ENCODE measurements around the gene KIAA1755. TPM values are rescaled to one million over a fixed set of nuclear protein-coding genes. Genes with fewer than 3 reads are reported as not detected.

KIAA1755 gene
- total RNA-seq, 4 donors from 2014 or later: 0.05 to 0.41 (median 0.38) TPM; not detected in 1

- Histone ChIP-seq H3K27ac (no peak overlapping the region), H3K4me1 (peaks cover 3 to 10% of the 10 kb centered on the region in 2 donors), H3K27me3 (no peaks in the 10 kb centered on the region), H3K4me3 (no peak overlapping the region), H3K9me3 (no peaks in the 10 kb centered on the region), H3K36me3 (no peaks in the 10 kb centered on the region)
- no peak for DNase-seq
- TF ChIP-seq POLR2A (IDR thresholded peaks at IDR 0.05) (no peak), CTCF (IDR thresholded peaks at IDR 0.05 in 4 of 5, conservative IDR thresholded peaks at IDR 0.05 in 1 of 5) (no peak)
- in situ Hi-C loops (cut with MboI; ENCODE audit: low sequenced_read_pairs in 4 of 4): no loop called here
- intact Hi-C loops (cut with DNase I; ENCODE audit: low total_unique reads): no loop called here
- no peak for ATAC-seq
These were observed 16.8 kb upstream of the KIAA1755 start for GRCh38 chr20:38277285-38277684.

- Histone ChIP-seq H3K27me3 (no peaks in the 10 kb centered on the region), H3K4me1 (peaks cover 3 to 10% of the 10 kb centered on the region in 2 donors), H3K9me3 (no peaks in the 10 kb centered on the region), H3K4me3 (no peak overlapping the region), H3K36me3 (no peaks in the 10 kb centered on the region), H3K27ac (no peak overlapping the region)
- no peak for ATAC-seq
- TF ChIP-seq POLR2A (IDR thresholded peaks at IDR 0.05) (no peak), CTCF (IDR thresholded peaks at IDR 0.05 in 4 of 5, conservative IDR thresholded peaks at IDR 0.05 in 1 of 5) (no peak)
- in situ Hi-C loops (cut with MboI; ENCODE audit: low sequenced_read_pairs in 4 of 4) (no loop called here), intact Hi-C loops (cut with DNase I; ENCODE audit: low total_unique reads) (no loop called here)
- no peak for DNase-seq
These were observed 15.4 kb upstream of the KIAA1755 start for GRCh38 chr20:38275815-38276550.

- no peak overlapping the region for H3K27ac ChIP-seq
- no peak for DNase-seq
- no peak overlapping the region for H3K4me3 ChIP-seq
- TF ChIP-seq POLR2A (IDR thresholded peaks at IDR 0.05) (no peak), CTCF (IDR thresholded peaks at IDR 0.05 in 4 of 5, conservative IDR thresholded peaks at IDR 0.05 in 1 of 5) (no peak)
- H3K9me3 ChIP-seq: no peaks in the 10 kb centered on the region
- no peaks in the 10 kb centered on the region for H3K27me3 ChIP-seq
- intact Hi-C loops (cut with DNase I; ENCODE audit: low total_unique reads): no loop called here
- no peaks in the 10 kb centered on the region for H3K4me1 ChIP-seq
- in situ Hi-C loops (cut with MboI; ENCODE audit: low sequenced_read_pairs in 4 of 4): no loop called here
- ATAC-seq: no peak
- H3K36me3 ChIP-seq: no peaks in the 10 kb centered on the region
These were observed 12.4 kb upstream of the KIAA1755 start for GRCh38 chr20:38272961-38273360.

GRCh38 chr20:38272398-38272797 is 11.9 kb upstream of the KIAA1755 start:
- in situ Hi-C loops (cut with MboI; ENCODE audit: low sequenced_read_pairs in 4 of 4): no loop called here
- ATAC-seq (no peak), DNase-seq (no peak)
- H3K27me3 ChIP-seq: no peaks in the 10 kb centered on the region
- H3K27ac ChIP-seq: no peak overlapping the region
- intact Hi-C loops (cut with DNase I; ENCODE audit: low total_unique reads): no loop called here
- H3K4me1 ChIP-seq: no peaks in the 10 kb centered on the region
- no peak overlapping the region for H3K4me3 ChIP-seq
- no peaks in the 10 kb centered on the region for H3K9me3 ChIP-seq
- TF ChIP-seq POLR2A (IDR thresholded peaks at IDR 0.05): no peak
- no peak for TF ChIP-seq CTCF (IDR thresholded peaks at IDR 0.05 in 4 of 5, conservative IDR thresholded peaks at IDR 0.05 in 1 of 5)
- no peaks in the 10 kb centered on the region for H3K36me3 ChIP-seq

Data from gastrocnemius medialis (tissue), 4 donors.